GM23338 (cell line): Measurements from ENCODE around the gene ZNF511. TPM values are rescaled to one million over a fixed set of nuclear protein-coding genes. Genes with fewer than 3 reads are reported as not detected.
A peak's percentile ranks its signal among the peaks of the same experiment; 100 is the strongest.

Source experiments
- ATAC-seq: fragments of 200-7000 bp; cut with Tn5 transposase; 3 replicates; pipeline ENCODE4 v1.9.1; 2020
- DNase-seq: peaks from one replicate; pipeline ENCODE4 v3.0.0-alpha.2; 2015; ENCODE audit warnings: low spot score
- H2AFZ ChIP-seq: fragments of 200-600 bp; sonication (generic); 2 replicates; pipeline ENCODE4 v1.8.0; 2016; ENCODE audit warnings: antibody characterized with exemption, mild to moderate bottlenecking, moderate library complexity
- H3F3A ChIP-seq: fragments of 200-600 bp; sonication (generic); replicated peaks from 2 replicates; pipeline ENCODE4 v1.8.0; 2017; ENCODE audit warnings: antibody characterized with exemption, mixed run types, low read depth
- H3K27ac ChIP-seq: fragments of 200-600 bp; sonication (generic); 2 replicates; pipeline ENCODE4 v1.6.1; 2016; ENCODE audit warnings: low read depth
- H3K27me3 ChIP-seq: fragments of 200-600 bp; sonication (generic); 2 replicates; pipeline ENCODE4 v1.8.0; 2016; ENCODE audit warnings: mild to moderate bottlenecking, mixed run types, moderate library complexity; ENCODE audit not compliant: insufficient read depth
- H3K36me3 ChIP-seq: fragments of 200-600 bp; sonication (generic); 2 replicates; pipeline ENCODE4 v1.8.0; 2016; ENCODE audit warnings: mild to moderate bottlenecking; ENCODE audit not compliant: insufficient read depth
- H3K4me1 ChIP-seq: fragments of 200-600 bp; sonication (generic); 2 replicates; pipeline ENCODE4 v1.8.0; 2016; ENCODE audit warnings: mild to moderate bottlenecking, moderate library complexity; ENCODE audit not compliant: insufficient read depth
- H3K4me2 ChIP-seq: fragments of 200-600 bp; sonication (generic); 2 replicates; pipeline ENCODE4 v1.7.1; 2017; ENCODE audit warnings: mixed run types
- H3K4me3 ChIP-seq: fragments of 200-600 bp; sonication (generic); 2 replicates; pipeline ENCODE4 v1.6.1; 2016; ENCODE audit warnings: mixed run types
- H3K79me2 ChIP-seq: fragments of 200-600 bp; sonication (generic); replicated peaks from 2 replicates; pipeline ENCODE4 v1.8.0; 2017; ENCODE audit warnings: mild to moderate bottlenecking; ENCODE audit not compliant: insufficient read depth
- H3K9me2 ChIP-seq: fragments of 200-600 bp; sonication (generic); 2 replicates; pipeline ENCODE4 v1.8.0; 2017; ENCODE audit not compliant: insufficient read depth
- H4K20me1 ChIP-seq: fragments of 200-600 bp; sonication (generic); replicated peaks from 2 replicates; pipeline ENCODE4 v1.8.0; 2017; ENCODE audit warnings: mild to moderate bottlenecking; ENCODE audit not compliant: insufficient read depth
- H3K27ac Mint-ChIP-seq: 2 replicates; pipeline ENCODE4 v1.8.0; 2020; ENCODE audit warnings: inconsistent platforms, mild to moderate bottlenecking, moderate library complexity, mixed read lengths
- H3K27me3 Mint-ChIP-seq: 3 replicates; pipeline ENCODE4 v1.8.0; 2022; ENCODE audit warnings: low read depth, mild to moderate bottlenecking, moderate library complexity, mixed read lengths, inconsistent platforms; ENCODE audit not compliant: insufficient read depth, poor library complexity
- H3K36me3 Mint-ChIP-seq: 3 replicates; pipeline ENCODE4 v1.8.0; 2021; ENCODE audit warnings: low read depth, mild to moderate bottlenecking, inconsistent platforms, moderate library complexity, mixed read lengths
- H3K4me1 Mint-ChIP-seq: 3 replicates; pipeline ENCODE4 v1.8.0; 2020; ENCODE audit warnings: mild to moderate bottlenecking, inconsistent platforms, mixed read lengths
- H3K4me3 Mint-ChIP-seq: 3 replicates; pipeline ENCODE4 v1.8.0; 2021; ENCODE audit warnings: moderate library complexity, mild to moderate bottlenecking, inconsistent platforms, mixed read lengths
- H3K9me3 Mint-ChIP-seq: 3 replicates; pipeline ENCODE4 v1.8.0; 2020; ENCODE audit warnings: moderate library complexity, mild to moderate bottlenecking, inconsistent platforms, mixed read lengths
- CREB1 ChIP-seq: fragments of 250-450 bp; sonication (Bioruptor Pico); IDR thresholded peaks from 2 replicates; pipeline ENCODE4 v1.5.0; 2020; ENCODE audit warnings: low read depth, mild to moderate bottlenecking, moderate library complexity
- CTCF ChIP-seq, 2 experiments: fragments of 200-600 bp in 1 of 2; sonication (generic) in 1 of 2; conservative IDR thresholded peaks; 2 replicates each; pipeline versions ENCODE4 v1.5.1 to v1.6.1; 2016 to 2017; ENCODE audit warnings: antibody characterized with exemption in 2 of 2, low read depth in 2 of 2, mild to moderate bottlenecking in 2 of 2, moderate library complexity in 1 of 2
- ETS1 ChIP-seq: IDR thresholded peaks from 2 replicates; pipeline ENCODE4 v1.6.1; 2016; ENCODE audit warnings: antibody characterized with exemption
- EZH2 ChIP-seq: fragments of 200-600 bp; sonication (generic); IDR thresholded peaks from one replicate; pipeline ENCODE4 v1.8.0; 2017; ENCODE audit warnings: antibody characterized with exemption, mild to moderate bottlenecking, low read depth; ENCODE audit not compliant: unreplicated experiment
- EZH2phosphoT487 ChIP-seq: fragments of 200-600 bp; sonication (generic); IDR thresholded peaks from one replicate; pipeline ENCODE4 v1.8.1; 2018; ENCODE audit warnings: antibody characterized with exemption; ENCODE audit not compliant: unreplicated experiment
- JUNB ChIP-seq: IDR thresholded peaks from one replicate; pipeline ENCODE4 v1.6.1; 2016; ENCODE audit warnings: antibody characterized with exemption; ENCODE audit not compliant: unreplicated experiment
- NANOG ChIP-seq: IDR thresholded peaks from 2 replicates; pipeline ENCODE4 v1.6.1; 2016; ENCODE audit warnings: antibody characterized with exemption, borderline replicate concordance
- POLR2AphosphoS5 ChIP-seq: IDR thresholded peaks from 2 replicates; pipeline ENCODE4 v1.6.1; 2016; ENCODE audit warnings: antibody characterized with exemption, low read depth
- REST ChIP-seq: IDR thresholded peaks from one replicate; pipeline ENCODE4 v1.6.1; 2018; ENCODE audit warnings: antibody characterized with exemption; ENCODE audit not compliant: unreplicated experiment
- STAT1 ChIP-seq: IDR thresholded peaks from one replicate; pipeline ENCODE4 v1.6.1; 2016; ENCODE audit warnings: antibody characterized with exemption; ENCODE audit not compliant: unreplicated experiment
- ZNF114 ChIP-seq: fragments of 250-450 bp; sonication (Bioruptor Pico); IDR thresholded peaks from 2 replicates; pipeline ENCODE4 v1.5.0; 2020; ENCODE audit warnings: mild to moderate bottlenecking, moderate library complexity
- ZNF331 ChIP-seq: fragments of 250-450 bp; sonication (Bioruptor Pico); IDR thresholded peaks from 2 replicates; pipeline ENCODE4 v1.5.0; 2020; ENCODE audit warnings: low read depth, mild to moderate bottlenecking, moderate library complexity
- ZNF462 ChIP-seq: fragments of 250-450 bp; sonication (Bioruptor Pico); IDR thresholded peaks from 2 replicates; pipeline ENCODE4 v1.5.0; 2020; ENCODE audit warnings: mild to moderate bottlenecking, moderate library complexity
- polyA plus RNA-seq: library from polyadenylated mRNA; unstranded; fragments of >200 nt; fragmentation: Nextera tagmentation; extraction: Ambion mirVana; gene quantifications from 2 replicates; pipeline ENCODE4 v1.2.1, GENCODE V29; 2016
- total RNA-seq: library from RNA; depleted of rRNA; stranded (reverse); fragments of >200 nt; shearing (Covaris generic); gene quantifications from 2 replicates; pipeline ENCODE4 v1.2.3, GENCODE V29; 2014

ZNF511 gene
- total and polyA plus RNA-seq, 2 experiments from 2014 or later, result 41.3 to 104 TPM

GRCh38 chr10:133260895-133261725 is 47.6 kb upstream of the ZNF511 start:
- peak overlapping the region; percentile 69 for H3K4me3 ChIP-seq
- H3K27me3 ChIP-seq, result peaks cover 8% of the 10 kb centered on the region
- H3K79me2 ChIP-seq, result no peaks in the 10 kb centered on the region
- no peak overlapping the region for H3K27ac ChIP-seq
- Mint-ChIP-seq H3K4me3 (peak overlapping the region; percentile 63), H3K27ac (no peak overlapping the region), H3K9me3 (no peaks in the 10 kb centered on the region), H3K4me1 (peaks cover 12% of the 10 kb centered on the region), H3K27me3 (peaks cover 23% of the 10 kb centered on the region), H3K36me3 (peaks cover 3% of the 10 kb centered on the region; the same call in 1 of the 3 replicates)
- TF ChIP-seq POLR2AphosphoS5, result no peak
- no peak for TF ChIP-seq JUNB
- no peak for TF ChIP-seq REST
- no peak for TF ChIP-seq NANOG
- no peak for TF ChIP-seq CREB1 (CRISPR knock-in tag)
- TF ChIP-seq CTCF (conservative IDR thresholded peaks at IDR 0.05; ENCODE audit: low read depth in 2 of 2), result no peak
- TF ChIP-seq EZH2, result no peak
- TF ChIP-seq ZNF462 (CRISPR knock-in tag), result no peak
- no peak for TF ChIP-seq STAT1
- no peak for TF ChIP-seq ZNF331 (CRISPR knock-in tag)
- TF ChIP-seq EZH2phosphoT487, result no peak
- no peak for TF ChIP-seq ETS1
- no peak for TF ChIP-seq ZNF114 (CRISPR knock-in tag)
- H3K9me2 ChIP-seq, result no peaks in the 10 kb centered on the region
- DNase-seq (peak; percentile 46), ATAC-seq (peak; percentile 19)
- peak overlapping the region; percentile 84 for H3K4me2 ChIP-seq
- H2AFZ ChIP-seq, result no peak overlapping the region
- peaks cover 13% of the 10 kb centered on the region for H3K4me1 ChIP-seq
- H4K20me1 ChIP-seq, result no peaks in the 10 kb centered on the region
- H3F3A ChIP-seq, result no peaks in the 10 kb centered on the region
- no peaks in the 10 kb centered on the region for H3K36me3 ChIP-seq
